NCI-H345 treated with DMSO at 0.1 percent for 48 hours (cell line): ENCODE data around the gene NNMT.
A peak's percentile ranks its signal among the peaks of the same experiment; 100 is the strongest.

Experiments used
- DNase-seq: peaks from one replicate; lab custom pipeline; 2025; ENCODE audit not compliant: unreplicated experiment; lab: John Stamatoyannopoulos, UW

The NNMT gene

GRCh38 chr11:114282488-114282887 is 13.7 kb upstream of the NNMT start:
- no peak for DNase-seq

- no peak for DNase-seq
Measured at GRCh38 chr11:114283422-114283821, 12.8 kb upstream of the NNMT start.

- peak; percentile 13 for DNase-seq
Measured at GRCh38 chr11:114284021-114284420, 12.2 kb upstream of the NNMT start.

GRCh38 chr11:114284914-114285313 is 11.3 kb upstream of the NNMT start:
- DNase-seq, result no peak

GRCh38 chr11:114285599-114285998 is 10.6 kb upstream of the NNMT start:
- no peak for DNase-seq

- no peak for DNase-seq
Measured at GRCh38 chr11:114286229-114286628, 10.0 kb upstream of the NNMT start.

GRCh38 chr11:114287154-114287553 is 9.0 kb upstream of the NNMT start:
- no peak for DNase-seq

GRCh38 chr11:114288136-114288535 is 8.1 kb upstream of the NNMT start:
- no peak for DNase-seq

GRCh38 chr11:114289779-114290178 is 6.4 kb upstream of the NNMT start:
- DNase-seq, result no peak

GRCh38 chr11:114290503-114291235 is 5.5 kb upstream of the NNMT start:
- no peak for DNase-seq

- no peak for DNase-seq
Measured at GRCh38 chr11:114291381-114291780, 4.8 kb upstream of the NNMT start.

GRCh38 chr11:114291842-114292680 is 4.1 kb upstream of the NNMT start:
- DNase-seq, result no peak

- no peak for DNase-seq
Measured at GRCh38 chr11:114293201-114293711, 2.9 kb upstream of the NNMT start.

- no peak for DNase-seq
Measured at GRCh38 chr11:114296605-114297372, 590 bp downstream of the NNMT start.

GRCh38 chr11:114297806-114298709 is 1.9 kb downstream of the NNMT start:
- DNase-seq, result no peak

GRCh38 chr11:114298710-114299109 is 2.5 kb downstream of the NNMT start:
- no peak for DNase-seq

GRCh38 chr11:114301088-114301487 is 4.9 kb downstream of the NNMT start:
- no peak for DNase-seq

GRCh38 chr11:114301927-114302326 is 5.7 kb downstream of the NNMT start:
- no peak for DNase-seq

GRCh38 chr11:114302663-114303062 is 6.5 kb downstream of the NNMT start:
- no peak for DNase-seq

GRCh38 chr11:114304065-114304464 is 7.9 kb downstream of the NNMT start:
- DNase-seq, result no peak
